Measurements from ENCODE around the gene CD27.

The CD27 gene

GRCh38 chr12:6444704-6445688 lies at the start of gene CD27:
Gene CD27, plus strand, starts transcription at chr12:6444955. Its CDS starts 141 bp downstream, at chr12:6445096.
- no peak for DNase-seq (ENCODE audit: low read depth)
- TF ChIP-seq, protein P1, sequence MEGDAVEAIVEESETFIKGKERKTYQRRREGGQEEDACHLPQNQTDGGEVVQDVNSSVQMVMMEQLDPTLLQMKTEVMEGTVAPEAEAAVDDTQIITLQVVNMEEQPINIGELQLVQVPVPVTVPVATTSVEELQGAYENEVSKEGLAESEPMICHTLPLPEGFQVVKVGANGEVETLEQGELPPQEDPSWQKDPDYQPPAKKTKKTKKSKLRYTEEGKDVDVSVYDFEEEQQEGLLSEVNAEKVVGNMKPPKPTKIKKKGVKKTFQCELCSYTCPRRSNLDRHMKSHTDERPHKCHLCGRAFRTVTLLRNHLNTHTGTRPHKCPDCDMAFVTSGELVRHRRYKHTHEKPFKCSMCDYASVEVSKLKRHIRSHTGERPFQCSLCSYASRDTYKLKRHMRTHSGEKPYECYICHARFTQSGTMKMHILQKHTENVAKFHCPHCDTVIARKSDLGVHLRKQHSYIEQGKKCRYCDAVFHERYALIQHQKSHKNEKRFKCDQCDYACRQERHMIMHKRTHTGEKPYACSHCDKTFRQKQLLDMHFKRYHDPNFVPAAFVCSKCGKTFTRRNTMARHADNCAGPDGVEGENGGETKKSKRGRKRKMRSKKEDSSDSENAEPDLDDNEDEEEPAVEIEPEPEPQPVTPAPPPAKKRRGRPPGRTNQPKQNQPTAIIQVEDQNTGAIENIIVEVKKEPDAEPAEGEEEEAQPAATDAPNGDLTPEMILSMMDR (conservative IDR thresholded peaks at IDR 0.05; ENCODE audit: low read depth, low read length), result no peak
- H3K4me3 ChIP-seq (ENCODE audit: low read depth, low read length), result no peak within 1 kb of the TSS

- DNase-seq (ENCODE audit: low read depth), result no peak
- TF ChIP-seq, protein P1 (conservative IDR thresholded peaks at IDR 0.05; ENCODE audit: low read depth, low read length), result no peak
- no peak overlapping the region for H3K4me3 ChIP-seq (ENCODE audit: low read depth, low read length)
These were observed 48.7 kb upstream of the CD27 start for GRCh38 chr12:6396031-6396430.

- H3K4me3 ChIP-seq (ENCODE audit: low read depth, low read length), result no peak overlapping the region
- no peak for DNase-seq (ENCODE audit: low read depth)
These were observed 44.7 kb upstream of the CD27 start for GRCh38 chr12:6399884-6400644.

GRCh38 chr12:6404390-6404789 lies 40.4 kb upstream of the CD27 start:
- TF ChIP-seq, protein P1 (conservative IDR thresholded peaks at IDR 0.05; ENCODE audit: low read depth, low read length), result no peak
- H3K4me3 ChIP-seq (ENCODE audit: low read depth, low read length), result no peak overlapping the region
- DNase-seq (ENCODE audit: low read depth), result no peak

More at GRCh38 chr12:6399884-6400644, 44.7 kb upstream of the CD27 start:
- TF ChIP-seq, protein P1 (conservative IDR thresholded peaks at IDR 0.05; ENCODE audit: low read depth, low read length), result no peak

DNA sequence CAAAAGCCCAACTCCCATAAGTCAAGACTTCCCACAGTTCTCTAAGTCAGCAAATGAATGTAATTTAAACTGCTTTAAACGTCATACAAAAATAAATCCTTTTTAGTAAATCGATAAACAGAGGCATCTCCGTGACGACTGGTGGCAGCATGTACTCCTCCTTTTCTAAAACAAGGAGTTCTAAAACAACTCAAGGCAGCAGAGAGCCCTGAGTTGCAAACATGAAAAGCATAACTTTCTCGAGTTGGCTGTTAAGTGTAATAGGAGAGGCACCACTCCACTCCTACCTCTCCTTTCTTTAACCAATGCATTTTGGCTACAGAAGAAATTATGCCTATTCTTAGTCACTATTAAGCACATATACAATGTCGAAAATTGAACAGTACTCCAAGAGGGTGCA lies 38.8 kb upstream of the CD27 start:
- no peak for DNase-seq (ENCODE audit: low read depth)
- TF ChIP-seq, protein P1 (conservative IDR thresholded peaks at IDR 0.05; ENCODE audit: low read depth, low read length), result no peak
- H3K4me3 ChIP-seq (ENCODE audit: low read depth, low read length), result no peak overlapping the region

- TF ChIP-seq, protein P1 (conservative IDR thresholded peaks at IDR 0.05; ENCODE audit: low read depth, low read length), result no peak
- no peak for DNase-seq (ENCODE audit: low read depth)
These were observed 37.4 kb upstream of the CD27 start for GRCh38 chr12:6407236-6407954.

More at GRCh38 chr12:6407236-6407954, 37.4 kb upstream of the CD27 start:
- H3K4me3 ChIP-seq (ENCODE audit: low read depth, low read length), result no peak overlapping the region

Measured in choroid plexus epithelial cell (primary cell).